IPS DF 4.7 (cell line): ENCODE data around the gene MEP1A.

ENCODE experiments used
- DNase-seq: peaks from one replicate; pipeline ENCODE4 v3.0.0-alpha.2; 2013; ENCODE audit warnings: low spot score; ENCODE audit errors: extremely low read depth

The MEP1A gene

DNA sequence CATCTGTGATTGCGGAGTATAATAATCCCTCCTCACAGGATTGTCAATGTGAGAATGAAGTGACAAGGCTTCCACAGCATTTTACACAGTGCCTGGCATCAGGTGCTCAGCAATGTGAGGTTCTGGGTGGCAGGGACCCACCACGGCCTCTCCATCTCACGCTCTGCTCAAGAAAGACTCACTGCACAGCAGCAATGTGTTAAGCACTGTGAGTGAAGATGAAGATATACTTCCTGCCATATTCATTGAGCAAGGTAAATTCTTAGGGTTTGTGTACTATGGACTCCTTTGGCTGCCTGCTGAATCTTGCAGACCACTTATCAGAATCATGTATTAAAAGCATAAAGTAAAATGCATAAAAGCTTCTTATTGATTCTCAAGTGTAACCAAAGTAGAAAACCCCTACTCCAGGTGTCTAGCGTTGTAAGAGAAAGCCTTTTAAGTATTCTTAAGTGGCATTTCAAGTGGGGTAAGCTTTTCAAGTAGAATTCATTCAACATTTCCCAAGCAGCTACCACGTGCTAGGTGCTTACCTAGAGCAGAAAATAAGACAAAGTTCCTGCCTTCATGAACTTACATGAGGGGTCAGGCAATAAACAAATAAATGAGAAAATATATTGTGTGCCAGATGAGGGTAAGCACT, 17.0 kb upstream of the MEP1A start:
- DNase-seq, result no peak

DNA sequence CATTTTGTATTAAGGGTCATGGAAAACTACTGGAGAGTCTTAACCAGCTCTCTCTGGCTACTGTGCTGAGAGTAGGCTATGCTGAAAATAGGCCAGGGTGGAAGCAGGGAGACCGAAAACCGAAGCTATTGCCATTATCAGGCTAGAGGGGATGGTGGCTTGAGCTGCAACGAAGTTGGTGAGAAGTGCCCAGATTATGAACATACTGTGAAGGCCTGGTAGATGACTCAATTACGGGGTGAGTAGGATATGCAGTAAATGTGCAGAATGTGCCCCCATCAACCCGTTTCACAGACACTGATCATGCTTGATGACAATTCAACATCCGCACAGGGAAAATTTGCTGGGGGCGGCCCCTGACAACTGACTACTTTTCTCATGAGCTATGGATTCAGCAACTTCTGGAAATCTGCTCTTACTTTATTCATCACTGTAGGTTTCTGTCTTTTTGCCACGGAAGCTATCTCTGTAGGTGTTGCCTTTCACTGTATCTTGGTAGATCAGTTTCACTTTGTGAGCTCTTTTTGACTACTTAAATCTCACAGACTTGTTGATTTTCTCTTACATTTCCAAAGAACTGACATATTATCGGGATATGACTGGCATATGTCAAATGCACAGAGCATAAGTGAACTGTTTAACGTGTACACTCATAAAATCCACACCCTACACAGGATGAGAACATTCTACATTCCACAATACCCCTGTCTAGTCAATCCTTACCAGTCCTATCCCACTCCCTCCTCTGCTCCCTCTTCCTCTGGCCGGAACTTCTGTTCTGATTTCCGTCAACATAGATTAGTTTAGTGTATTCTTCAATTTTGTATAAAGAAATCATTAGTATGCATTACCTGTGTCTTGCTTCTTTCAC, 15.5 kb upstream of the MEP1A start:
- DNase-seq, result no peak

DNA sequence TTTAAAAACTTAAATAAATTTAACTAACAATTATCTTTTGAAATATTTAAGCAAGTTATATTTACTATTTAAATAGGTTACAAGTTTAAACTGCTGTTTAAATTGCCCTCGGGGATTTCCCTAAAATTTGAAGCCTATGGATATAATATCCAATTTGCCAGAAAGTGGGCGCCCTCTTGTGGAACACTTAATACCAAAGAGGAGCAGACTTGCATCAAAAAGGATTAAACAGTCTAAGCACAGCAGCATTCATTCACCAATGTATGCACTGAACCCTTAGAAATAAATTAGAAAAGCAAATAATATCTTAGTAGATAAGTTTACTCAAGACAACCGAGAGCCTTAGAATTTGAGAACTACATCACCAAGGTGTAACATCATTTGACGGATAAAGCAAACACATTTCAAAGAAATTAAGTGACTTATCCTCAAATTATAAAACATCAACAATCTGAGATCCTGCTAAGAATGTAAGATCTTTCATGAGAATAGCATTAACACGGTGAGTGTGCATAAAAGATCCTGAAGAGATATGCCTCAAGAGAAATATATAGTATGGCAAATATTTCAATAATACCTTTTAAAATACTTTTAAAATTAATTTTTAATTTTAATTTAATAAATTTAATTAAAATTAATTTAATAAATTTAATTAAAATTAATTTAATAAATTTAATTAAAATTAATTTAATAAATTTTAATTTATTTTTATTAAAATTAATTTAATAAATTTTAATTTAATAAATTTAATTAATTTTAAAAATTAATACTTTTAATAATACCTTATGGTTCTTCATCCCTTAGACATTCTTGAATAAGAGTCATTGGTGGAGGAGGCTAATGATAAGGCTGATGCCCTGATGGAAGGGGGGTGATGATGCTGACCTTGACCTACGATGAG, 11.5 kb upstream of the MEP1A start:
- peak; percentile 2 for DNase-seq

DNA sequence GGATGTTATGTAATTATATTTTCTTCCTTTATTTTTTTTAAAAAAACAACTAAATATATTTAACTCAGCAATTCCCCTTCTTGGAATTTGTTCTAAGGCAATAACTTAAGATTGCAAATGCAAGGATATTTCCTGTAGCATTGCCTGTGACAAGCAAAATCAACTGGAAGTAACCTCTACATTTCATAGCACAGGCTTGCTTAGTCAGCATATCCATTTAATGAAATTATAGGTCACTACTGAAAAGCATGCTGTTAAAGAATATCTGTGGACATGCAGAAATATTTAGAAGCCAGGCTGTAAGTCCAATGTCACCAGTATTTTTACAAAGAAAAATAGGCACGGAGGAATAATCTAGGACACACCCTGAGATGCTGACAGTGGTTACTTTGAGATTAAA, 8.7 kb upstream of the MEP1A start:
- DNase-seq, result no peak

DNA sequence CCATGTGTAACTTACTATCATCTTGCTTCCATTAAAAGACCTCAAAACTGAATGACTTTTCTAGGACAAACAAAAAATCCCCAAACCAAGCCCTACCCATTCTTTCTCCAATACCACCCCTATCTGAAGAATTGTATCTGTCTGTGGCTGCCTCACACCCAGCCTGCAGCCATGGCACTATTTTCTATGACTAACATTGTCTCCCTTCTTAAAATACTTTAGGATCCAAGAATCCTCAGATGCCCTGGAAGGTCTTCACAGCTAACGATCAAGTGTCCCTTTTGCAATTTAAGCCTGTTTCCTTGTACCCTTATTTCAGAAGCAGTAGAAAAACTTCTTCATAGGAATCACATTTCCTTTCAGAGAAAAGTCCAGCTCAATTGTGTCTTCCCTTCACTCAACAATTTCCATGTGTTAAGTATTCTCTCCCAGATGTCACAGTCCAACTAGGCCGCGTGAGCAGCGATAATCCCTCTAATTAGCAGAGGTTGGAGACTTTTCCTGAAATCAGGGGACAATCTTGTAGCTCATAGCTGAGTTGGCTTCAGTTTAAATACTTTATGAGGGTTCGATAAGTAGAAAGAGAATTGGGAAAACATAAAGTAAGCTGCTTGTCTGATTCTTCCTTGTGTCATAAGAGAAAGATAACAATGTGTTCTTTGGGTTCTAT, 5.2 kb upstream of the MEP1A start:
- no peak for DNase-seq

DNA sequence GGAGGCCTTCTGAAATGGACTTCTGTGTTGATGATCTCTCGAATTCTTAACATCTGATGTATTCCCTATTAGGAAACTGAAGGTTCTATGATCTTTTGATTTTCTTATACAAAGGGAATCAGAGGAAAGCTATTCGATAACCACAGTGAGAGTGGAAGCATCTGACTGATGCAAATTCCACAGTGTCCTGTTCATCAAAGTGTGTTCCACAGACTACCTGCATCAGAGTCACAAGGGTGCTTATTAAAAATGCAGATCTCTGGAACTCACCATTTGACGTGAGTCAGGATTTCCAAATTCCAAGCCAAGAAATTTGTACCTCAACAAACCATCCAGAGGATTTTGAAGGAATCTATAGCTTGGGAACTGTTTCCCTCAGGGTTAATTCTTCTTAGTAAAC, 4.4 kb upstream of the MEP1A start:
- no peak for DNase-seq

DNA sequence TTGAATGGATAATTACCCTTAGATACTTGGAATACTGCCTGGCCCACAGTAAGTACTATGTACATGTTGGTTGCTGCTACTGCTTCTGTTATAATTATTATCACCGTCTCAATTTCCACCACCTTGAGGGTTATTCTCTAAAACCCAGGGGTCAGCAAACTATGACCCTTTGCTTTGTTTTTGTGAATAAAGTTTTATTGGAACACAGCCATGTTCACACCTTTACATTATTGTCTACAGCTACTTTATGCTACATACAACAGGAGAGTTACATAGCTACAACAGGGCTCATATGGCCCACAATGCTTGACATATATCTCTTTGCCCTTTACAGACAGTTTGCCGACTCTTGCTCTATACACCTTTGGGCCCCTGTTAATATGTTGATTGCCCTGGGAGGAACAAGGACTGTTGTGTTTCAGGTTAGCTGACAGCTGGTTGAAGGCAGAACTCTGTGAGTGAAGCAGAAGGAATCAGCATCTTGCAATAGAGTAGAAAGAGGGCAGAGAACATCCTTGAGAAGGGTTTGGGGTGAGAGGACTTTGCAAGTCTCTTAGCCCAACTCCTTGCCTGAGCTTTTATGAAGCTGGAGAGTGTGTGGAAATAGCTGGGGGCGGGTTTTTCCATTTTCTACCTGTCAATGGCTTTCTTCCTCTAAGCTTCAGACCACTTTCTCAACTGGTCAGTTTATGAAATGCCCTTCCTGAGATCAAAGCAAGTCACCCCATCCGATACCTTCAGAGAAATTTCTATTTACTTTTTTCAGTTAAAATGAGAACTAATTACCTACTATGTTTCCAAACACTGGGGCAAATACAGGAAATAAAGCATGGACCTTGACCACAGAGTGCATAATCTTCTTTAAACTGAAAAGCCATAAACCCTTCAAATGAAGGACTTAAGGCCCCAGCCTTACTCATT, 3.5 kb upstream of the MEP1A start:
- DNase-seq, result no peak

DNA sequence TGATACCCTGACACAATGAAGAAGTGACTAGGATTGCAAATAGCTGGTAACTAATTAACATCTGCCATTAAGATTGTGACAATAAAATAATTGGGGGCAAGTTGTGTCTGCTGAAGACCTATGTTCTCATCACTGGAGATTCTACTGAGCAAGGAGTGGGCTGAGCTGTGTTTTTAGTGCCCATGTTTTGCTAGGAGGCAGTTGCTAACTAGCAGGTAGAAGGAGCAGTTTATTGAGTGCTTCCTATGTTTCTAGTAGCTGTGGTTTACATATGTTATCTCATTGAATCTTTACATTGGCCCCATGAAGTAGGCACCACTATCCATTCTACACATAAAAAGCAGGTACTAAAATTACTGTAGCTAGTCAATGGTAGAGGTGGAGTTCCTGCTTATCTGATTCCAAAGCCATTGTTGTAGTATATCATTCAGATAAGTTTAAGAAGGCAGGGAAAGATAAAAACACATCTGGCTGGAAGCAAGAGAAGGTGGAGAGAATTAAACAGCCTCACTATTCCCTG, 2.8 kb upstream of the MEP1A start:
- no peak for DNase-seq

DNA sequence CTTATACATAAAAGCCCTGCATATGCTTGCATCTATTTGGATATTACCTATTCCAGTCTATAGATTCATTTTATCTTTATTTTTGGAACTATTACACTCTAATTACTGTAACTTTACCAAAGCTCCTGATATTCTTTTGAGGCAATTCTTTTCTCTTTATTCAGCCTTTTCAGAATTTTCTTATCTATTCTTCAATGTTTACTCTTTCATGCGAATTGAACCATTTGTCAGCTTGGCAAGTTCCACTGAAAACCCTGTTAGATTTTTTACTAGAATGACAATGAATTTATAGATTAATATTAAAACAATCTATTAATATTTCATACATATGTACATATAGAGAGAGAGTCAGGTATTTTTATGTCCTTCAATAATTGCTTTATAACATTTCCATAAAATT, 554 bp upstream of the MEP1A start:
- DNase-seq, result no peak

DNA sequence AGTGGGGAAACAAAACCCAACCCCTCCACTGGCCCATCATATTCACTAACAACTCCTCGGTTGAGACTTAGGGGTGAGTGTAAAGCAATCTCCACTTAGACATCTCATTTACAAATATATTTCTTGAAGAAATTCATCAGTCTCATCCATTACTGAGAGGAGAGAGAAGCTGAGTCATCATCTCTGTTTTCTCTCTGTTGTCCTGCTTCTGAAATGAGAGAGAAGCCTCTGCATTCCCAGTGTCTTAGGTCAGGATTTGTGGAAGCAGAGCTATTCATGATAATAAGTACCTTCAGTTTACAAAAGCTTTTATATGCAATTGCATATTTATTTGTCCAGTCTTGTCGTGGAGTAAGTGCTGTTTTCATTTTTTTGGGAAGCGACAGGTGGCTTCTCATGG, 879 bp downstream of the MEP1A start:
- no peak for DNase-seq

DNA sequence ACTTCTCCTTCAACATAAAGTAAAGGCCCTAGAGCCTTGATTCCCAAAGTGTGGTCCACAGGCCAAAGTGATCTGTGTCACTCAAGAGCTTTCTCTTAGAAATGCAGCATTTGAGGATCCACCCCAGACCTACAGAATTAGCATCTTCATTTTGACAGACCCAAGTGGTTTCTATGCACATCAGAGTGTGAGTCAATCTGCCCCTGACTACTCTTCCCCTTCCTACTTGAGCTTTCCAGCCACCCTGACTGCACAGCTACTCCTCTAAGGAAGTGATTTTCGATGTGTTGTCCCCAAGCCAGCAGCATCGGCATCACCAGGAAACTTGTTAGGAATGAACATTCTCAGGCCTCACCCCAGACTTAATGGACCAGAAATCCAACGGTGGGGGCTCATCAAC, 2.6 kb downstream of the MEP1A start:
- DNase-seq, result no peak

DNA sequence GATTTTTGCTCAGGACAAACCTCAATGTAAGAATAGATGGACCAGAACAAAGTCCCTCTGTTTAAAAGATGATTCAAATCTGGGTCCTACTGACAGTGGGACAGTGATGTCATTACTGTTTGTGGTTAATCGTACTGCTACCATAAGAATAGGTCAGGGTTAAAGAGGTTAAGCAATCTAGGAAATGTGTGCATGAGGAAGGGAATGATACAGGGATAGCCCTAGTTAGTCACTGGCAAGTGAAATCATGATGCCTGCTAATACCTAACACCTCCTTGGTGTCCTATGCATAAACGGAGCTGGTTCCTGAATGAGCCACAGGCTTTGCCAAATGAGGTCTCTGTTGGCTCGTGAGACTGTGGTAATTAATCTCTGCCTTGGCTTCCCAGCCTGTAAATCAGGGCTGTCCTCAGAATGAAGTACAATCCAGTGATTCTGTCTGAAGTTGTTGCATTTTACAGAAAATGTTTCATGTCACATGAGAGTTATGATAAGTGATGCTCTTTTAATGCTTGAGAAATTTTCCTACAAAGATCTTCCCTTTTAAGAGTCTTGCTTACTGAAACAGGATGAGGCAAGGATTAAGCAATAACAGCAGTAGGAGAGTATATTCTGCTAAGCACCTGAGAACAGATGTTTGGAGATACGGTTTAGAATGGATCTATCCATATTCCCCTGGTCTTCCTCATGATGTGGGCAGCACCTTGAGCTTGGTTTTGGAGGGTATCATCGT, 3.8 kb downstream of the MEP1A start:
- no peak for DNase-seq

DNA sequence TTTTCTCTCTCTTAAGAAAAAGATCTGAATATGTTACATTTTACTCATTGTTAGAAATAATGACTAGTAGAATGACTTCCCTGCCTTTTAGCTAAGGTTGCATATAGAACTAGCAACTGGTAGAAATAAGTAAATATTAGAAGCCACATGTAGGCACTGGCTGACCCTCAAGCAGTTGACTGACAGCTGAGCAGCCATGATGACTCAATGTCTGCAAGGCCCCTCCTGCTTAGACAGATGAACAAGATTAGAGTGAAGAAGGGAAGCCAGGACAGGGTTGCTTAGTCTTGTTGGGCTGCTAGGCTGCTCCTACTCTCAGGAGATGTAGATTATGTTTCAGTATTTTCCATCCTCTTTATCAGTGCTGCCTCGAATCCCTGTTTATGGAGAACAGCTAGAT, 6.5 kb downstream of the MEP1A start:
- DNase-seq, result no peak

DNA sequence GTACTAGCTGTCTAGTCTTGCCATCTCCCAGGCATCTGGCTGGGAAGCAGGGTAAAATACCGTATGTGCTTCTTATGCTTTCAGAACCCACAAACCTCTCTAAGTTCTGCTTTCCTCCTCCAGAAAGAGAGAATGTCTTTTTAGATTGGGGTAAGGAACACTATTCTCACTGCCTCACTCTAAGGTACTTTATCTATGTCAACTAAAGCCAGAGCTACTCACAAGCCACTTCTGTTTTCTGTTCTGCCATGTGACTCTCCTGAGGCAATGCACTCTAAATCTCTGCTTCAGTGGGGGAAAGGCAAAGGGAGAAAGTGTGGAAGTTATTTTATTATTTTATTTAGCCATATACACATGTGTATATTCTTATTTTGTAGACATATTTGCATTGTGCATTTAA, 15.6 kb downstream of the MEP1A start:
- no peak for DNase-seq

DNA sequence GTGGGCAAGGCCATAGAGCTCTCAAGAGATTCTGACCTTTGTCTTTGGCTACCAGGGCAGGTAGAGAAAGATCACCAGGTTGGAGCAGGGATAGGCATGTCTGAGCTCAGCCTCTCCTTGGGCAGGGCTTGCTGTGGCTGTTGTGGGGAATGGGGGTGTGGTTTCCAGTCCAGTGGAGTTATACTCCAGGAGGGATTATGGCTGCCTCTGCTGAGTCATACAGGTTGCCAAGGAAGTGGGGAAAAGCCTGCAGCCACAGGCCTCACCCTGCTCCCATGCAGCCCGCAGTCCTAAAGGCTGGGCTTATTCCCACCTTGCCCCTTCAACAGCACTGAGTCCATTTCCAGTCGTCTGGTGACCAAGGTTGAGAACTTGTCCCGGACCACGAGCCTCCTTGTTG, 21.9 kb downstream of the MEP1A start:
- DNase-seq, result no peak

DNA sequence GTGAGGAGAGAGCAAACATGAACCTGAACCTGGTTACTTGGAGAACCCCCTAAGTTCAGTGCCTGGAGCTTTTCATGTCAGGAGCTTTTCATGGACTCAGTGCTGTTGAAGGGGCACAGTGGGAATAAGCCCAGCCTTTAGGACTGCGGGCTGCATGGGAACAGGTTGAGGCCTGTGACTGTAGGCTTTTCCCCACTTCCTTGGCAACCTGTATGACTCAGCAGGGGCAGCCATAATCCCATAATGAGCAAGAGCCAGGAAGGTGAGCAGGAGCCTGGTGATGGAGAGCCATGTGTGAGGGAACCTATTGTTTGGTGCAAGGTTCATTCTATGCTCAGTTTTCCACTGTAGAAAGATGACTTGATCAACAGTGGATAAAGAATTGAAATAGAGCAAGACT, 23.4 kb downstream of the MEP1A start:
- no peak for DNase-seq

DNA sequence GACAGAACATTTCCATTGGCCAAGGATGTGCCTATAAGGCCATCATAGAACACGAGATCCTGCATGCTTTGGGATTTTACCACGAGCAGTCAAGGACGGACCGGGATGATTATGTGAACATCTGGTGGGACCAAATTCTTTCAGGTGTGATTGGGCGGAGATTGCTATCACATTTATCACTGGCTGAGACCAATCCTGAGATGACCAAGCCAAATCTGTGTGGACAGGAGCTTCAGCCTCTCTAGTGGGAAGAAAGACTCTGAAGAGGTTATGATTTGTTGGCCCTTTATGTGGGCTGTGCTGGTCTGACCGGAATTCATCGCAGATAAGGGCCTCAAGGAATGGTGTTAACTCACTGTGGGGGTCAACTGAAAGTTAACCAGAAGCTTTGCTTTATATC, 26.4 kb downstream of the MEP1A start:
- DNase-seq, result no peak

DNA sequence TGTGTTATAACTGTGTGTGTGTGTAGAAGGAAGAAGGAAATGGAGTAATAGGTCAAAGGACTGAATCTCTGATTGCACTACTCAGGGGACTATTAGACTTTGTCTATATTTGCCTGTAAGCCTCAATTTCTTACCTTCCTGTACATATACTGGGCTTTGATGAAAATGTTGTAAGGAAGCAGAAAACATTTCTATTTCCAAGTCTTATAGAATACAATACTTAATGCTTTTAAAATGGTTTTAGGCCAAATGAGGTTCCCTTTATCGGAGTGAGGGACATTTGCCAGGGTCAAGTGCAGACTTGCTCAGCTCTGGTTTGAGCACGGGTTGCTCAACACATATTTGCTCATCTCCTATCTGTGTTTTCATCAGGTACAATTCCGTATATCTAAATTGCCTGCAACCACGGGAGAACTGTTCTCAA, 28.3 kb downstream of the MEP1A start:
- DNase-seq, result no peak

DNA sequence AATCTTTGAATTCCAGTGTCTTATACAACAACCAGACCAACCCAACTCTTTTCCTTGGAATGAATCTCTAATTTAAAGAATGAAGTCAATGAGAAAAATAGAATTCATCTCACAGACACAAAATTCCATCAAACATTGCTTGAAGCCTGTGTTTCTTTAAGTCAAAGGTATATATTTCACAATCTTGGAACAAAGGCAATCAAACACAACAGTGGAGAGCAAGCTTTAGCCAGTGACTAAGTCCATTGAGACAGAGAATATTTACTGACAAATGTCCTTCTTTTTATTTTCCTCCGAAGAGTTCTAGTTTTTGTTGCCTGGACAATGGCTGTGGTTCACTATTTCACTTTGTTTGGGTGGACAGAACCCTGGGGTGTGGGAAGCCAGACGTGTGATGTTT, 35.8 kb downstream of the MEP1A start:
- DNase-seq, result no peak

DNA sequence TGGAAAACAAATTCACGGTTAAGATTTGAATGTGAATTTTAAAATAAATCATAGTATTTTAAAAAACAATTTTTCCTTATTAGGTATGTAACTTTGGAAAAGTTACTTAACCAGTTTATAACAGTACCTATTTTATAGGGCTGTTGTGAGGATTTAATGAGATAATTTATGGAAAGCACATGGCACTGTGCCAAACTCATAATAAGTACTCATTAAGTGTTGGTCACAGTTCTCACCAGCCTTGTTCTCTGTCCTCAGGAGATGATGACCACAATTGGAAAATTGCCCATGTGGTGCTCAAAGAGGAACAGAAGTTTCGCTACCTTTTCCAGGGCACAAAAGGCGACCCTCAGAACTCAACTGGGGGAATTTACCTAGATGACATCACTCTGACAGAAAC, 39.6 kb downstream of the MEP1A start:
- no peak for DNase-seq
